ENCODE results near the gene PLCH2.

The PLCH2 gene

GRCh38 chr1:2502210-2502609 lies 26.1 kb downstream of the PLCH2 start:
- DNase-seq: no peak

GRCh38 chr1:2502661-2503553 lies 26.8 kb downstream of the PLCH2 start:
- DNase-seq: no peak

GRCh38 chr1:2503554-2504224 lies 27.6 kb downstream of the PLCH2 start:
- no peak for DNase-seq

GRCh38 chr1:2504225-2504948 lies 28.3 kb downstream of the PLCH2 start:
- DNase-seq: no peak

GRCh38 chr1:2504949-2505272 lies 28.8 kb downstream of the PLCH2 start:
- DNase-seq: no peak

DNA sequence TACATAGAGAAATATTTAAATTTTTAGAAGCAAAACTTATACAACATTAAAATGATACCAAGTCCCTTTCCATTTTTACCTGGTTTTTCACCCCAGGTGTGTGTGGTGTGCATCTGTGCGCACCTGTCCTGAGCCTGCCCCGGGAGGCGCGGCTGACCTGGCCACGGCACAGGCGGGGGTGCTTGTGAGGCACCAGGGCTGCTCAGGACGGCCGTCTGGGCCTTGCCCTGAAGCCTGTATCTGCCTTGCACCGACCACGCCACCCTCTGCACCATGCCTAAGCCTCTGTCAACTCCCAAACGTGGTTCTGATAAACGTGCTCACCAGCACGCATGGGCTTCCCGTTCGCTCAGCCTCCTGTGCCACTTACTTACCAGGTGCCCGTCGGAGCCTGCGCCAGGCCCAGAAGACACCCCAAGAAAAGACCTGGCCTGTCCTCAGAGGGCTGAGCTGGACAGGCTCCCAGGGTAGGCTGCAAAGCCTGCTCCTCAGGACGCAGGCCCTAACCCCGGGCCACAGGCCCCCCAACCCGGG lies 29.4 kb downstream of the PLCH2 start:
- DNase-seq: no peak

- no peak for DNase-seq
Observed at GRCh38 chr1:2506007-2506860, 30.1 kb downstream of the PLCH2 start.

DNA sequence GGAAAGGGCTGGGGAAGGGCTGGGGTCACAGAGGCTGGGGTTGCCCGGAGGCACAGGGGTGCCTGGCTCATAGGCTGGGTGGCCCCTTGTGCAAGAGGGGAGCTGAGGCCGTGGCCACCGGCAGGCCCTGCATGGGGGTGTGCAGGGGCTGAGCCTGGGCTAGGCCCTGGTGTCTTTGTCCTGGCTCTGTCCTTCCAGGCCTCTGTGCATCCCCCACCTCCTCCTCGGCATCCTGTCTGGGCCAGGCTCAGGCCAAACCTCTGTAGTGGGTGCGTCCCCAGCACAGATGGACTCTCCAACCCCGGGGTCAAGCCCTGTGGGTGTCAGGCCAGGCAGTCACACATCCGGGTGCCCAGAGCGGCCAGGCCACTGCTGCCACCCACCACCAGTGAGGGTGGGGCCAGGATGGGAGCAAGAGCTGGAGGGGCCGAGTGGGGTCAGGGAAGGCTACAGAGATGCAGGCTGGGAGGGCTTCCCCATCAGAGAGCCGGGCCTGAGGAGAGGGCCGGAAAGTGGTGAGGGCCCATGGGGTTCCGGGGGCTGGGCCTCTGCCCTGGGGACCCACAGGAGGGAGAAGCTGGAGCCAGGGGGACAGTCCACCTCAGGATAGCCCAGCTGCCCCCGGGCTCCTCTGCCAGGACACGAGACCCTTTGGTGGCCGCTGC lies 30.9 kb downstream of the PLCH2 start:
- DNase-seq: no peak

- DNase-seq: no peak
Observed at GRCh38 chr1:2507744-2508155, 31.7 kb downstream of the PLCH2 start.

GRCh38 chr1:2508180-2508579 lies 32.1 kb downstream of the PLCH2 start:
- DNase-seq: no peak

DNA sequence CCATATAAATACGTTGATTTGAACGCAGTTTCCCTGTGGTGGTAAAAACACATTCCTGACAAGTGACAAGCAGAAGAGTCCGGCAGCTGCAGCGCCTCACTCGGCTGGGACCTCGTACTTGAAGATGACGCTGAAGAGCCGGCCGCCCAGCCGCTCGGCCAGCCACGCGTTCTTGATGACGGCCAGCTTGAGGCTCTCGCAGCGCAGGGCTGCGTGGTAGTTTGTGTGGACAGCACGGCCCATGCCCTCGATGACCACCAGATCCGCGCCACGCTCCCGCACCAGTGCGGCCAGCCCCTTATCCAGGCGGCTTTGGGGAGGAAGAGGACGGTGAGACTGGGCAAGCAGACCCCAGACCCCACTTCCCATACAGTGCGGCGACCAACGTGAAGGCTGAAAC lies 32.7 kb downstream of the PLCH2 start:
- DNase-seq: no peak

DNA sequence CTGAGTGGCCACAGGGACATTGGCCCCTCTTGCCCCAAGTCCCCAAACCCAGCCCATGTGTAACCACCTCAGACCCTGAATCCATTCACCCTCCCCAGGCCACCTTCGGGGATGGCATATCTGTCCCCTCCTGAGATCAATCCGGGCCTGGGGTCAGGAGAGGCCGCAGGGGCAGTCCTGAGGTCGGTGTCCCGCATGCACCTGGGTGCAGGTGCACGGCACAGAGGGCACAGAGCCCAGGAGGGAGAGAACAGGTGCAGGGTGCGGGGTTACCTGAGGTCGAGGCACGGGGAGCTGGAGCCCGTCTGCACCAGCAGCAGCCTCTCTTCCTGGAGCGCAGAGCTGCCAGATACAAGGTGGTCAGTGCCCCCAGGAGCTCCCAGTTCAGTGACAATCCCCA lies 33.5 kb downstream of the PLCH2 start:
- no peak for DNase-seq

- DNase-seq: no peak
Observed at GRCh38 chr1:2510366-2511155, 34.5 kb downstream of the PLCH2 start.

- DNase-seq: no peak
Observed at GRCh38 chr1:2512862-2513421, 36.9 kb downstream of the PLCH2 start.

DNA sequence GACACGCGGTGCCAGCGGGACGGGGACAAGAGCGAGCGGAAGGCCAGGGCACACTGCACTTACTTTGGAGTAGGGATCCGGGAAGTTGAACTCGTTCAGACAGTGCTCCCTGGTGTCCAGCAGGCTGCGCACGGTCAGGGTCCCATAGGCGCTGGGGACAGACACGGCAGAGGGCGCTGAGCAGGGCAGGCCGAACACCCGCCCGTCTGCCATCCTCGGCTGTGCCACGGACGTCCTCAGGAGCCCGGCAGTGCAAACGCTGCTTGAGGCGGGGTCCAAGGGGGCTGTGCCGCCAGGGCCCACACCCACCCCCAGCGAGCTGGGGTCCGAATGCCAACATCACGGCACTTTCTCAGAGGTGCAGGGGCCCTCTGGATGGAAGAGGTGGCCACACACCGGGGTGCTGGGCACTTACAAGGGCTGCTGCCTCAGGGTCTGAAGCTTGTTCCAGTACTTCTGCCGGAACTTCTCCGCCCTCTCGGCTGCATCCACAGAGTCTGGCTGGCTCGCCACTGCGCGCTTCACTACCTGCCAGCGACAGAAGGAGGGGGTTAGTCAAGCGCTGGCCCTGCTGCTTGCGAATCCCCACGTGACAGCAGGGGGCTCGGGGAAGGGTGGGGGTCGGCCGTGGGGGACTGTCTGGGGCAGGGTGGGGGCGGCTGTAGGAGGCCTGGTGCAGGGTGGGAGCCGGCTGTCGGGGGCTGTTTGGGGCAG lies 38.0 kb downstream of the PLCH2 start:
- DNase-seq: no peak

DNA sequence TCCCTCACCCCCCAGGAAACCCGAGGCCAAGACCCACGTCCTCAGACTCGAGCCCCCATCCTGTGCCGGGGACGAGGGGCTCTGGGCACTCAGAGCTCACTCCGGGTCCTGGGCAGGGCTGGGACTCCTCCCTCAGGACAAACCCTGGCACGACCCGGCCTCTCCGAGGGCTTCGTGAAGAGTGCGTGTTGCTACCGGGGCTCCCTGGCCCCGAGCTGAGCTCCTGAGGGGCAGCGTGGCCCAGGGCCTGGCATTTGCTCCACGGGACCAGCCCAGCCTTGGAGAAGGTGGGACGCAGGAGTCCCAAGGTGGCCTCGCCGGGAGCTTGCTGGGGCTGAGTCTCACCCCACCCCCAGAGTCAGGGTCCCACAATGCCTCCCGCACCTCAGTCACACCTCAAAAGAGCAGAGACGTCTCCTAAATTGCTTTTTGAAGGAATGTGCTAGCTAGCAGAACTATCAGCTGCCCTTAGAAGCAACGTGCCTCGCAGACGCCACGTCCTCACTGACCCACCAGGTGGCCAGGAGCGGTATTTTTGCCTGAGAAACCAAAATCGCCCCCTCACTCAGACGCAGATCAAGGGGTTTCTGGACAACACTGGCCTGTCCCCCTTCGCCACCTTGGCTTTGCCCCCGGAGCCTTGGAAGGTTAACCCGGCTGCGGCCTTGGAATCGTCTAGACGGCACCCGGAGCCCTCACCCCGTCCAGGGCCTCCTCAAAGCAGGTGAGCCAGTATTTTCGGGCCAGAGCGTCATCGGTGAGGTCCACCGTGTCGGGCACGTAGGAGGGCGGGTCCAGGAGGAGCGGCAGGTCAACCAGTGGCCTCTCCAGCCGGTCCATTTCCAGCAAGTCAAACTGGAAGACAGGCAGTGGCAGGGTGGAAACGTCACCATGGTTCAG lies 39.0 kb downstream of the PLCH2 start:
- no peak for DNase-seq

DNA sequence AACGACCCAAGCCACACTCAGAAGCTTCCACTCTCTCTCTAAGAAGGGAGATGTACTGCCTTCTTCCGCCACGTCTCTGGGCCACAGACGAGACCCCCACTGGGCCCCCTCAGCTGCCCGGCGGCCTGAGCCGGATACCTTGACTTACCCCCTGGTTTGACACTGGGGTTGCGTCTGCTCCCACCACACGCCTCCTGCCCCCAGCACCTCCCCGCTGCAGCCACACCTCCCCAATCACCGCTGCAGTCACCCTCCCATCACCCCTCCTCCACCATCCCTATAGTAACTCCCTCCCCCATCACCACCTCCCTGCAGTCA lies 39.6 kb downstream of the PLCH2 start:
- no peak for DNase-seq

- no peak for DNase-seq
Observed at GRCh38 chr1:2516124-2516523, 40.0 kb downstream of the PLCH2 start.

DNA sequence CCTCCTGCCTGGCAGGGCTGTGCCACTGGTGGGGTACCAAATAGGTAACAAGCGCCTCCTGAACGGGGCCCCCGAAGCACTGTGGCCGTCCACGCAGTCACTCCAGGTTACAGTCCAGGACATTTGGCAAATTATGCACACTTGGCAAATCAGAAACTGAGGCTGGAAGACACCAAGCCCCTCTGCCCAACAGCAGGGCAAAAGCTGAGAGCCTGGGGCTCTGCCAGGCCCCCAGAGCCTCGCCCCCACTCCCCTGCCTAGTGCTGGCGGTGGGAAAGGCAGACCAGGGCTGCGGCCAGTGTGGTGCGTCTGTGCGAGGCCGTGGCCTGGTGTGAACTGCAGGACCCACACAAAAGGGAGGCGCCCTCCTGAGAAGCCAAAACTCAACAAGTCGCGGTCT lies 40.9 kb downstream of the PLCH2 start:
- DNase-seq: no peak
